Uterus (tissue), 2 donors: ENCODE results near the gene ANXA9.

Experiments used
- POLR2A ChIP-seq, 2 donors: fragments of 450-650 bp; IDR thresholded peaks; one replicate each; pipeline ENCODE4 v1.6.1; 2016; ENCODE audit warnings: antibody characterized with exemption in 2 of 2, mild to moderate bottlenecking in 1 of 2, moderate library complexity in 1 of 2
- TF ChIP-seq, protein P1 (sequence below), 4 experiments: fragments of 200-600 bp in 2 of 4; fragments of 450-650 bp in 2 of 4; sonication (generic) in 2 of 4; IDR thresholded peaks; one replicate each; pipeline ENCODE4 v1.5.1; 2016 to 2019; ENCODE audit warnings: antibody characterized with exemption in 4 of 4, mild to moderate bottlenecking in 2 of 4, moderate library complexity in 1 of 4

DNA sequence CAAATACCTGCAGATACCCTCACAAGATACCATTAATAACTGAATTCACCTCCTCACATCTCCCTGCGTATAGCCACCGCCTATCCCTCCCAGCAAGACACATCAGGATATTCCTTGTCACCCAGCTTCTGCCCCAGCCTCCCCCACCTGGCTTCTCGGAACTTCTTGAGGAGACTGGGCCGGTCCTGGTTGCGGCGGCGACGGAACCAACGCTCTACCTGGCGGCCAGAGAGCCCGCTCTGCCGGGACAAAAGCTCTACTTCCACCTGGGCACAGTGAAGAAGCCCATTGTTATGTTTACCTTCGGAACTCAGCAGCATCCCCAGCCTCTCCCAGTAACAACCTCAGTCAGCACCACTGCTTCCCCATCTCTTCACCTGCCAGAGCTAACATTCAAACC is 14.2 kb upstream of the ANXA9 start:
- TF ChIP-seq, protein P1, sequence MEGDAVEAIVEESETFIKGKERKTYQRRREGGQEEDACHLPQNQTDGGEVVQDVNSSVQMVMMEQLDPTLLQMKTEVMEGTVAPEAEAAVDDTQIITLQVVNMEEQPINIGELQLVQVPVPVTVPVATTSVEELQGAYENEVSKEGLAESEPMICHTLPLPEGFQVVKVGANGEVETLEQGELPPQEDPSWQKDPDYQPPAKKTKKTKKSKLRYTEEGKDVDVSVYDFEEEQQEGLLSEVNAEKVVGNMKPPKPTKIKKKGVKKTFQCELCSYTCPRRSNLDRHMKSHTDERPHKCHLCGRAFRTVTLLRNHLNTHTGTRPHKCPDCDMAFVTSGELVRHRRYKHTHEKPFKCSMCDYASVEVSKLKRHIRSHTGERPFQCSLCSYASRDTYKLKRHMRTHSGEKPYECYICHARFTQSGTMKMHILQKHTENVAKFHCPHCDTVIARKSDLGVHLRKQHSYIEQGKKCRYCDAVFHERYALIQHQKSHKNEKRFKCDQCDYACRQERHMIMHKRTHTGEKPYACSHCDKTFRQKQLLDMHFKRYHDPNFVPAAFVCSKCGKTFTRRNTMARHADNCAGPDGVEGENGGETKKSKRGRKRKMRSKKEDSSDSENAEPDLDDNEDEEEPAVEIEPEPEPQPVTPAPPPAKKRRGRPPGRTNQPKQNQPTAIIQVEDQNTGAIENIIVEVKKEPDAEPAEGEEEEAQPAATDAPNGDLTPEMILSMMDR (IDR thresholded peaks at IDR 0.05): no peak
- TF ChIP-seq POLR2A (IDR thresholded peaks at IDR 0.05): no peak
